Mammary epithelial cell (primary cell): ENCODE measurements around the gene AKIRIN2.
"Not testable (repeated sequence)": the region's sequence is repeated elsewhere in the genome, so short reads cannot be mapped to it uniquely, and the experiment has no call there.

ENCODE experiments used
- EZH2 ChIP-seq: IDR thresholded peaks from 2 replicates; pipeline ENCODE4 v1.6.1; 2012; ENCODE audit warnings: low read length, inconsistent platforms, borderline replicate concordance
- TF ChIP-seq, protein P1 (sequence below), 2 donors: IDR thresholded peaks in 1 of 2; conservative IDR thresholded peaks in 1 of 2; 2 replicates each; pipeline ENCODE4 v1.5.1; 2011 to 2012; ENCODE audit warnings: inconsistent platforms in 2 of 2, low read length in 2 of 2, mild to moderate bottlenecking in 2 of 2, control low read depth in 1 of 2, low read depth in 1 of 2; ENCODE audit not compliant: insufficient read depth in 1 of 2; ENCODE audit errors: extremely low read depth in 1 of 2

DNA sequence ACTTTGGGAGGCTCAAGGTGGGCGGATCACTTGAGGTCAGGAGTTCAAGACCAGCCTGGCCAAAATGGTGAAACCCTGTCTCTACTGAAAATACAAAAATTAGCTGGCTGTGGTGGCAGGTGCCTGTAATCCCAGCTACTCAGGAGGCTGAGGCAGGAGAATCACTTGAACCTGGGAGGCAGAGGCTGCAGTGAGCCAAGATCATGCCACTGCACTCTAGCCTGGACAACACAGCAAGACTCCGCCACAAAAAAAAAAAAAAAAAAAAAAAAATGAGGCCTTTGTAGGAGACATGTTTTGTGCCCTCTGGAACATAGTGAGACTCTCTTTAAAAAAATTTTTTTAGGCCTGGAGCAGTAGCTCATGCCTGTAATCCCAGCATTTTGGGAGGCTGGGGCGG is 10.7 kb upstream of the AKIRIN2 start:
- TF ChIP-seq, protein P1, sequence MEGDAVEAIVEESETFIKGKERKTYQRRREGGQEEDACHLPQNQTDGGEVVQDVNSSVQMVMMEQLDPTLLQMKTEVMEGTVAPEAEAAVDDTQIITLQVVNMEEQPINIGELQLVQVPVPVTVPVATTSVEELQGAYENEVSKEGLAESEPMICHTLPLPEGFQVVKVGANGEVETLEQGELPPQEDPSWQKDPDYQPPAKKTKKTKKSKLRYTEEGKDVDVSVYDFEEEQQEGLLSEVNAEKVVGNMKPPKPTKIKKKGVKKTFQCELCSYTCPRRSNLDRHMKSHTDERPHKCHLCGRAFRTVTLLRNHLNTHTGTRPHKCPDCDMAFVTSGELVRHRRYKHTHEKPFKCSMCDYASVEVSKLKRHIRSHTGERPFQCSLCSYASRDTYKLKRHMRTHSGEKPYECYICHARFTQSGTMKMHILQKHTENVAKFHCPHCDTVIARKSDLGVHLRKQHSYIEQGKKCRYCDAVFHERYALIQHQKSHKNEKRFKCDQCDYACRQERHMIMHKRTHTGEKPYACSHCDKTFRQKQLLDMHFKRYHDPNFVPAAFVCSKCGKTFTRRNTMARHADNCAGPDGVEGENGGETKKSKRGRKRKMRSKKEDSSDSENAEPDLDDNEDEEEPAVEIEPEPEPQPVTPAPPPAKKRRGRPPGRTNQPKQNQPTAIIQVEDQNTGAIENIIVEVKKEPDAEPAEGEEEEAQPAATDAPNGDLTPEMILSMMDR (conservative IDR thresholded peaks at IDR 0.05 in 1 of 2, IDR thresholded peaks at IDR 0.05 in 1 of 2; ENCODE audit: extremely low read depth in 1 of 2, insufficient read depth in 1 of 2, low read depth in 1 of 2, low read length in 2 of 2), result not testable (repeated sequence)
- TF ChIP-seq EZH2, result not testable (repeated sequence)
